Hematopoietic multipotent progenitor cell treated with erythropoietin and hydrocortisone succinate and interleukin-3 and kit ligand, for 17 days (in vitro differentiated cells): Measurements from ENCODE around the gene POU3F1.

Experiments used
- DNase-seq: peaks from one replicate; pipeline ENCODE4 v3.0.0-alpha.2; 2015; ENCODE audit warnings: low spot score

POU3F1 gene

GRCh38 chr1:38028105-38028591, 18.4 kb downstream of the POU3F1 start:
- no peak for DNase-seq

- DNase-seq, result no peak
Measured at GRCh38 chr1:38027201-38028104, 19.1 kb downstream of the POU3F1 start.

- DNase-seq, result no peak
Measured at GRCh38 chr1:38026592-38027200, 19.9 kb downstream of the POU3F1 start.

GRCh38 chr1:38025664-38026063, 20.9 kb downstream of the POU3F1 start:
- DNase-seq, result no peak

- DNase-seq, result no peak
Measured at GRCh38 chr1:38025233-38025632, 21.4 kb downstream of the POU3F1 start.

GRCh38 chr1:38022810-38023209, 23.8 kb downstream of the POU3F1 start:
- no peak for DNase-seq

GRCh38 chr1:38021969-38022368, 24.6 kb downstream of the POU3F1 start:
- DNase-seq, result no peak

- no peak for DNase-seq
Measured at GRCh38 chr1:38020396-38020795, 26.2 kb downstream of the POU3F1 start.

- no peak for DNase-seq
Measured at GRCh38 chr1:38018864-38019343, 27.7 kb downstream of the POU3F1 start.

GRCh38 chr1:38015978-38016725, 30.4 kb downstream of the POU3F1 start:
- DNase-seq, result peak; percentile 39

- DNase-seq, result no peak
Measured at GRCh38 chr1:38014724-38015424, 31.7 kb downstream of the POU3F1 start.

- no peak for DNase-seq
Measured at GRCh38 chr1:38014171-38014570, 32.4 kb downstream of the POU3F1 start.

- no peak for DNase-seq
Measured at GRCh38 chr1:38013227-38013622, 33.4 kb downstream of the POU3F1 start.

- DNase-seq, result peak; percentile 98
Measured at GRCh38 chr1:38012363-38013226, 34.0 kb downstream of the POU3F1 start, which contains the start of gene UTP11. Gene UTP11 (plus strand): TSS chr1:38012734. CDS start chr1:38012803, 69 bp downstream.

- DNase-seq, result no peak
Measured at GRCh38 chr1:38009841-38010180, 36.8 kb downstream of the POU3F1 start.

GRCh38 chr1:38009088-38009840, 37.3 kb downstream of the POU3F1 start:
- DNase-seq, result no peak

- no peak for DNase-seq
Measured at GRCh38 chr1:38006008-38006828, 40.4 kb downstream of the POU3F1 start.

- no peak for DNase-seq
Measured at GRCh38 chr1:38005195-38006007, 41.2 kb downstream of the POU3F1 start, which contains the start of gene FHL3. Gene FHL3 (minus strand): TSS chr1:38005514. CDS start chr1:37999412, 6,102 bp downstream.
